GM19372 (cell line): ENCODE results near the gene TRABD2B.

Experiments
- ATAC-seq: cut with Tn5 transposase; IDR thresholded peaks from one replicate; pipeline ENCODE4 v1.9.1; 2021; ENCODE audit warnings: mild to moderate bottlenecking, low read depth, moderate library complexity; ENCODE audit not compliant: unreplicated experiment

The TRABD2B gene

DNA sequence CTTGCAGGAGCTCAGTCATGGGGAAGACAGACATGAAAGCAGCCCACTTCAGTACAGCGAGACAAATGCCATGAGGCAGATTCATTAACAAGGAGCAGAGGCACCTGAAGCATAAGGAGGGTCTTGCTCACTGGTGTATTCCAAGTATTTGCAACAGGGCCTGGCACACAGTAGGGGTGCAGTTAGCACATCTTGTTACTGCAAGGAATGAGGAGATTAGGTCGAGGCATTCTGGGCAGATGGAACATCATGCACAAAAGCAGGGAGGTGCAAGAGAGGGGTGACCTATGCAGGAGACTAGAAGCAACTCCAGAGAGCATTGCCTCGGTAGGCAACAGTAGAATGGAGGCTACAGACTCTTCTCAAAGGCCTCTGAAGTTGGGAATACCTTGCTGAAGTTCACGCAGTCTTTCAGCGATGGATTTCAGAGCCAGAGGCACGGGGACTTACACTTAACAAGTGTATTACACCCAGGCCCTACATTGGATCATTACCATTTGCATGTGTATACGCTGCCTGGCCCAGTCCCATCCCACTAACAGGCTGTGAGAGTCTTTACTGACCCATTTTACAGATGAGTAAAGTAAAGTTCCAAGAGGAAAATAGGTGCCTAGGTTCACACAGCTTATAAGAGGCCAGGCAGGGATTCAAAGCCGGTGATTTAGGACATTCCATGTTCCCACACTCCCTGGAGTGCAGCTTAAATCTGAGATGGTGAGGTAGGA is 82.1 kb downstream of the TRABD2B start:
- ATAC-seq = no peak

DNA sequence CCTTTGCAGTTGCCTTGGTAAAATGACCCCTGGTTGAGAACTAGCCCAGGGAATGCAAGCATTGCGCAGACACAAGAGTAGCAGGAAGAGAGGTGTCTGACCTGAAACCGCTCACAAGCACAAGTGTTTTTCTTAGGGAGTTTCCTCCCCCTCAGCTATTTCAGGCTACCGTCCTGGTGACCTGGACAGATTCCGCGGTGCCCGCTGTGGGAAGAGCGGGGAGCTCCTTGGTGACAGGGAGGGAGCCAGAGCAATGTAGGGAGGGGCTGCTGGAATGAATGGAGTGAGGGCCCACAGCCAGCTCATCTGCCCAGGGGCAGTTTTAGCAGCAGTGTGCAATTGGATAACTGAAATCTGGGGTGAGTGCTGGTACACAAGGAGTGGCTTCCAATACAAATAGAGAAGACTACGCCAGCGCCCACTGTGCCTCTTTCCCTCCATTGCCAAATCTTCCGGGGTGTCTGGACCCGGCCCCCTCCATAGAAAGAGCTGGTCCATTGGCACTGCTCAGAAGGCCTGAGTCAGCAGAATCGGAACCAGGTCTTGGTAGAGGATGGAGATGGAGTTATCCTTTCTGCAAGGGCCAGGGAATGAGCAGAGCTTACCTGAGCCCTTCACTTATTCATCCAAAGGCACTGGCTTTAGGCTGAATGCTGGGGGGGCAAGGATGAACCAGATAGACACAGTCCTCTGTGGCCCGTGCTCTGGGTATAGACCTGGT is 82.8 kb downstream of the TRABD2B start:
- ATAC-seq = no peak

DNA sequence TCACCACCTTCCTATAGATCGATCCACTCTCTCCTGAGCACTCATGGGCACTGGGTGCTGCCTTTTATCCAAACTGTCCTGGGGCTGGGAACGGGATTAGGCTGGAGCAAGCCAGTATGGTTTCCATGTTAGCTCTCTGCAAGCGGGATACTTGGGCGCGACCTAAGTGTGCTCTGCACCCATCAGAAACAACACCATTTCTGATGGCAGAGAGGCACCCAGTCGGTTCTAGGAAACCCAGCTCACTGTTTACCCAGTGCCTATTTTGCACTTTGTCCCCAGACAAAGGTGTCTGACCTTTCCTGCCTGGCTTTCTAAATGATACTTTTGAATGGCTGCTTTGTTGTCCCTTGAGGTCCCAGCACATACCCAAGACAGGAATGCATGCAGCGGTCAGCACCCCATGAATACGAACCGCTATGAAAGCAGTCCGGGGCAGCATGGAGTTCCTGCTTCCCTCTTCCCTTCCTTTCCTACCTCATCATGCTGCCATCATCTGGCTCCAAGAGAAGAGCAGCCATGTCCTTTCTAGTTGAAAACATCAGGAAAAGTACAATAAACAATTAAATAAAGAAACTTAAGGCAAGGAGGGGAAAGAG is 83.9 kb downstream of the TRABD2B start:
- ATAC-seq = no peak

DNA sequence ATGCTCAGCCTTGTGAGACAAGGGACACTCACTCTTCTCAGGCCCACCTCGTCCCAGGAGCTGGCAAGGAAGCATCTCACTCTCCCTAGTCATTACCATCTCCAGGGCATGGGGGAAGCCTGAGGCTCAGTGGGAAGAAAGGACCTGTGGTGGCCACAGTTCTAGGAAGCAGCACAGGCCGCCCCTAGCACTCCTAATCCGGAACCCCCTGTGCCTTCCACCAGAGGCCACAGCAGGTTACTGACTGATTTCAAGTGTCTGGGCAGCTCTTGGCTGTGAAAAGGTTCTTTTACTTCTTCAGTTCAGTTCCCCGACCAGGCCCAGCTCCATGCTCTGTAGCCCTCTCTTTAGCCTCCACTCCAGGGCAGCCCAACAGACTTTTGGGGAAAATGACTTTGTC is 84.4 kb downstream of the TRABD2B start:
- no peak for ATAC-seq

DNA sequence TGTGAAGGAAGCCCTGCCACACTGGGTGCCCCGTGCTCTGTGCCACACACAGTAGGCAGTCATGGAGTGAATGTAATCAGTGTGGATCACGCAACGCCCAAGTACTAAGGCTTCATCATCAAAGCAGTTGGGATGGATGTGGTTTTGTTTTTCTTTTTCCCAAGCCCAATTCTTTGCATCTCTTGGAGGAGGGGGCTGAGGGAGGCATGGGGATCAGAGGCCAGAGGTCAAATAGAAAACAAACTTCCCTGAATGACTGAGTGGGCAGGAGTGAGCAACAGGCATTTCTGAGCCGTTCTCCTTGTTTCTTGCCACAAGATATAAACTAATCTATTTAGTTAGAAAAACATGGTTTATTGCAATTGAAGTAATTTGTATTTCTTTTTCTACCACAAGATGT is 85.3 kb downstream of the TRABD2B start:
- ATAC-seq = no peak

DNA sequence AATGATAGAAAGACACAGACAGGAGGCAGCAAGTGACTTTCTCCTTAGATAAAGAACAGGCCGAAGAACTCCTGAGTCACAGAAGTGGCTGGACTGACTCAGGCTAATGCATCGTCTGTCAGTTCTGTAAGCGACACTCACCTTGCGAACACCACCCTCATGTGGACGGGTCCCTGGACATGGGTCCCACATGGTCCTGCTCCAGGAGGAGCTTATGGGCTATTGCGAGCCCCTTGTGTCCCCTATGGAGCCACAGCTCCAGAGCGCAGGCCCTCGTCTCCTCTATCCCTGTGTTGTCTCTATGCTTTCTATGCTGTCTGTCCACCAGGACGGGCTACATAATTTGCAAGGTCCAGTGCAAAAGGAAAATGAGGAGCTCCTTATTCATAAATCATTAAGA is 85.8 kb downstream of the TRABD2B start:
- no peak for ATAC-seq

DNA sequence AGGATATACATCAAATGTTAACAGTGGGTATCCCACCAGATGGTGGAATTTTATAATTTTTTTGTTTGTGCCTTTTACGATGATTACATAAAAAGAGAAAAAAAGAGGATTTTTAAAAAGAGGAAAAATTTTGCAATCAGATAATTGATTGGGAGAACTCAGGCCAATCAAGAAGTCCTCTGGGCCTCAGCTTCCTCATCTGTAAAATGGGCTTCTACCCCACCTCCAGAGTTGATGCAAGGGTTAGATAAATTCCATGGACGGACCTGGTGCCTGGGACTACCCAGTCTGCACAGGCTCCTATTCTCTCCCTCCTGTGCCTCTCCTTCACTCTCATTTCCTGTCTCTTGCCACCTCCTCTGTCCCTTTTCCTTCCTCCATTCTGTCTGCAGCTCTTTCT is 88.9 kb downstream of the TRABD2B start:
- ATAC-seq = no peak

DNA sequence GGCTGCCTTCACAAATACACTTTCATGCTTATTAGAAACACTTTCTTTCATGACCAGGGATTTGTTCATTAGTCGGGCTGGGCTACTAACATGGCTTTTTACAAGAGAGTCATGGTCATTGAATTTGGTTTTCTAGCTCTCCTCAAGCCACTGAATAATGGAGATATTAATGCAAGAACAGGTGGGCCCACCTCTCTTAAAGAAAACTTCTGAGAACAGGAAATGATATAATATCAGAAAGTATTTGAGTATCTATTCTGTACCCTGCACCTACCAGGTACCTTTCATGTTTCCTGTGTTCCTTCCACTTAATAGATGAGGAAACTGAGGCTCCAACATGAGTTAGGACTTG is 90.0 kb downstream of the TRABD2B start:
- ATAC-seq = no peak

DNA sequence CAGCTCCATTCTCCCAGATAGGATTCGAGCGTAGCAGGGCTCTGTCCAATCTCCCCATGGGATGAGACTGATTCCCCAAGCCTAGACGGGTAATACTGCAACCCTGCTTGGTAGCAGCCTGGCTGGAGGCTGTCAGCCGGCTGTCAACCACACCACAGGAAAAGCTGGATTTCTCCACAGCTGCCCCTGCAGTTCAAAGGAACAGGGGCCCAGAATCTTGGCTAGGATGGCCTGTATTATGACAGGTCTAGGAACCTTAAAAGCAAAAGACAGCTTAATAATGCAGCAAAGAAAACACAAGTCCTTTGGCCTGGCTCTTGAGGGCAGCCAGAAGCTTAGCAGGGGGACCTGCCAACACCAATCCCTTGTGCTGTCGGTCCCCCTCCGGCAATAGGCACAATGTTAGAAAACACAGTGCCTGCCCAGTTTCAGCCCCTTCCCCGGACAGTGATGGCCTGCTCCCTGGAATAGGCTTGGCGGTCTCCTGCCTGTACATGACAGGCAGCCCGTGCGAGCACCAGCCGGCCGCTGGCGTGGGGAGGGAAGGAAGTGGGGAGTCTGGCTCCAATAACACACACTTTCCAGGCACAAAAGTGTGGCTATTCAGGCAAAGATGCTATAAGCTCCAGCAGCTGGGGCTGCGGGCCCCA is 90.5 kb downstream of the TRABD2B start:
- no peak for ATAC-seq

DNA sequence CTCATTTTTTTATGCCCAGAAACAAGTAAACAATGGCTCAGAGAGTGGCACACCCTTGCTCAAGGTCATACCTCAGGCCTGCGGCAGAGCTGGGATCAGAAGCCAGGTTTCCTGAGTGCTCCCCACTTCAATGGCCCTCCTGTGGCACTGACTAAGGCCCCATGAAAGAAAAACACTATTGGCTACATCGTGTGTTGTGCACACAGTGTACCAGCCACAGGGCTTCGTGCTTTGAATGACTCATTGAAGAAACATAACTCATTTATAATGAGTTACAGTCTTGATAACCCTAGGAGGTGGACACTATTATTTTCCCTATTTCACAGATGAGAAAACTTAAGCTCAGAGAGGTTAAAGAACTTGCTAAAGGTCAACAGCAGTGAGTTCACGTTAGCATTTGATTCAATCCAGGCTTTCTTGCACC is 91.2 kb downstream of the TRABD2B start:
- no peak for ATAC-seq

DNA sequence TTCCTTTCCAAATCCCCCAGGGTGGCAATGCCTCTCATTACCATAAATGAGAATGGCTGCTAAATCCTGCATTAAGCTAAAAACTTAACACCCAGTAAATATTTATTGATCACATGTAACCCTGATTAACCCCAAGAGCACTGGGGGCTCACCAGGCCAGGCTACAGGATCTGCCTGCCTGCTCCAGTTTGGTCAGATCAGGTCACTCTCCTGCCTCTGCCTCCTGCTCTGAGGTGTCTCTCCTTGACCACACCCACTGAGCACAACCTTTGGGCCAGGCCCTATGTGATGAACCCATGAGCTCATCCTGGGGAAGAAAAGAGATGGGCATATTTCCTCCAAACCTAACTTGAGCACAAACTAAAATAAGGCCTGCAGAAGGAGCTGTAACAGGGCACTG is 93.5 kb downstream of the TRABD2B start:
- ATAC-seq = no peak

DNA sequence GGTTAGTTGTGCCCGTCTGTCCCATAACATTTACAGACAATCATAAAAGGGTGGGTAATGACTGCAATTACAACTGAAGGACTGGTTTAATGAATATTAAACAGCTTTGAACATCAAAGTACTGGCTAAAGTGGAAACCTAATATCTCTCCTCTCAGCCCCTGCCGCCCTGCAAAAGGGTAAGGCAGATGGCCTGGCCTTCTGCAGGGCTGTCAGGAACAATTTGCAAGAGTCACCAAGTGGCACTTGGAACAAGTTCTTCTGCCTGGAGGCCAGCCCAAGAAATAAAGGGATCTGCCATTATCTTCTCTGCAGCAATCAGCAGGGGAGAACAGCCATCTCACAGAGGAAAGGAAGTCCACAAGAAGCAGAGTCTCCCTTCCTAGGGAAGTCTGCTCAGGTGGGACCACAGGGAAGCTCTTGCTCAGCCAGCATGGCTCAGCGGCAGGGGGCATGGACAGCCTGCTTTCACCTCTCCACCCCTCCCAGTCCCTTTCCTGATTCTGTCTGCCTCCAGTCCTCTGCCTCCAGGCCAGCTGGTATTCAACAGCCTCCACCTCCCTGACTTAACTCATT is 96.1 kb downstream of the TRABD2B start:
- ATAC-seq = no peak

DNA sequence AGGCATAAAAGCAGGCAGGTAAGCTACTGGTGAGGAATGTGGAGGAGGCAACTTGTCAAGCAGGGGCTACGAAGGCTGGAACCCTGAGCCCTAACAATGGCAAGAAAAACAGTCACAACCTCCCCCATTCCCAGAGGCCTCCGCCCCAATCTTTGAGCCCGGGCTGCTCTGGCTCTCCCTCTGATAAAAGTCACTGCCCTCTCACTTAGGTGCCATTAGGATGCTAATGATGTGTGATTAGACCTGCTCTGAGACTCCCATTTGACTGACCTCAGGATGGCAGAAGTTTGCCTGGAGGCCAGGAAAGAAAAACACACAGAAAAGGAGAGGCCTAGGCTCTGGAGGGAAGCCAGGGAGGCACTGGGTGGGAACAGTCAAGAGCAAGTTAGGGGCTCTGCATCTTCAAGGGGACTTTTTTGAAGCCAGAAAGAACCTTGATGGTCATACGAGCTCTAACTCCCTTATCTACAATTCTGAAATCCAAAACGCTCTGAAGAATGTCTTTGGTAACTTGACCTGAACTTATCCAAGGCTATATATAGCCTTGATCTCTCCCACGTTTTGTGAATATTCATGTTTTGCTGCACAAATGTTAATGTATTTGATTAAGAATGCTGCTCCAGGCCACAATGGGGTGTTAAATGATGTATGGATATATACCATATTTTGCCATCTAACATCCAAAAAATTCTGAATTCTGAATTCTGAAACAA is 98.9 kb downstream of the TRABD2B start:
- ATAC-seq = no peak

DNA sequence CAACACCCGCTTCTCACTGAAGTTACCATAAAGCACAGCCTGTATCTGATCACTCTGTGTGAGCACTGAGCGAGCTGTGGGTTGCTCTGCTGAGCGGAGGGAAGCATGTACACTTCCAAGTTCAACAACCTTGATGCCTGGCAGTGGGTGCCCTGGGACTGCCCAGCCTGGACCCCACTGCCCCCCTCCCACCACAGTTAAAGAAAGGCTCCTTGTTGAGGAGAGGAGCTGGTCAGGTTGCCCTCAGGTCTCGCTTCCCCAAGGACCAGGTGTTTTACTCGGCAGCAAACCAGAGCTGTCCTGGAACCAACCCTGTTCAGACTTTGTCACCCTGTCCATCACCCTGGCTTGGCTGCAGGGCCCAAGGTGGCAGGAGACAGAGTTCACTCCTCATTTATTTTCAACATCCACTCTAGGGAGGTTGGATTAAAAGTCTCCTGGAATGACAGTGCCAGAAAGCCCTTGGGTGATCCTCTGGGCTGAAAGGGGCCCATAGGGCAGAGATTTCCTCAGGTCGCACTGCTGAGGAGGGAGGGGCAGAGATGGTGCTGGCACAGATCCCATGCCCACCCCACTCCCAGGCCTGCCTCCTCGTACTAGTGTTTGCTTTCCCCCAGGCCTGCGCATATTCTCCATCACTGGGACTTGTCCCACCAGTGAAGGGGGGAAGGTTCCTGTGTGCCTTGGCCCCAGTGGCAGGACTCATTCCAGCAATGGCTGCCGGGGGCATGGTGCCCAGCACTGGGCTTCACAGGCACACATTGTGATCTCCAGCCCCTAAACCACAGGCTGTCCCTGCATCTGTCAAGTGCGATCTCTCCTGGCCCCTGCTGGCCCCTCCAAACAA is 101.7 kb downstream of the TRABD2B start:
- no peak for ATAC-seq

DNA sequence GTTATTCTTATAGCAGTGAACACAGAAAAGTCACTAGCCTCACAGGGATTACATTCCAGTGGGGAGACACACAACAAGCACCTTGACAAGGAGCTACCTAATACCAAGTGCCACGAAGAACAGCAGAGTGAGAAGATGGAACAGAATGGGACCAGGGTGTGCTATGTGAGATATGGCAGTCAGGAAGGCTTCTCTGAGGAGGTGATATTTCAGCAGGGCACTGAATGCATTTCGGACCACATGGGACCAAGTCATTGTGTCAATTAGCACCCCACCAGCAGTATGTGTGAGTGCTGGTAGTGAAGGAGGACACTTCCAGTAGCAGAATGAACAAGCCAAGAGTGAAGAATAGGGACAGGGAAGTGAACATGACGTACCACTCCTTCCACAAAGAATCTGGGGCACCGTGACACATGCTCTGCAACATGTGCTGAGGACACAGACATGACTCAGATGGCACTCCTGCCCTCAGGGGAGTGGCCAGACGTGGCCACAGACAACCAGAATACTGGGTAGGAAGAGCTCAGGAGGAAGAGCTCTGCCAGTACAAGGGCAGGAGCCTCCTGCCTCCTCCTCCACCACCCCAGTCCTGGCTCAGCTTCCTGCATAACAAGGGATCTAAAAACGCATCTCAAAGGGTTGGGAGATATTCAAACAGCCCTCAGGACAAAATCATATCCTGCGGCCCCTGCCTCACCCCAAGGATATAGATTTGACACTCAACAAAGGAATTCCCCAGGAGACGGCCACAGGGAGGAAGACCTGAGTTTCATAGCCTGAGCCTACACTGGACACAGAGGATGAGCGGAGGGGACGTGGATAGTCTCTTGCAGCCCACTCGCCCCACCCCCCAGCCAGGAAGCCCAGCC is 102.5 kb downstream of the TRABD2B start:
- no peak for ATAC-seq

DNA sequence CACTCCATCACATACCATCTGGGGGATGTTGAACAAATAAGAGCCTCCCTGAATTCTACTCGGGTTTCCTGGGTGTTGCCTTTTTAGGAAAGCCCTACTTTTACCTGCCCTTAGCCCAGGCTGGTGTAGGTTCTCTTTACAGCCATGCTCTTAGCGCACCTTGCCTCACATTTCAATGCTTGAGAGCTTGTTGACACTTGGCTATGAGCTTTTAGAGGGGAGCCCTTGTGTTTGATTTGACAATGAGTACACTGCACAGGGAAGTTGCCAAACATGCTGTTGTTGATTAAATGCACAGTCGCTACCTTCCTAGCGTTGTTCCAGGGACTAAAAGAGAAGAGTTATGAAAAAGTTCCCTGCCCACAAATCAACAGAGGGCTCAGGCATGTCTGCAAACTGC is 103.8 kb downstream of the TRABD2B start:
- ATAC-seq = no peak

DNA sequence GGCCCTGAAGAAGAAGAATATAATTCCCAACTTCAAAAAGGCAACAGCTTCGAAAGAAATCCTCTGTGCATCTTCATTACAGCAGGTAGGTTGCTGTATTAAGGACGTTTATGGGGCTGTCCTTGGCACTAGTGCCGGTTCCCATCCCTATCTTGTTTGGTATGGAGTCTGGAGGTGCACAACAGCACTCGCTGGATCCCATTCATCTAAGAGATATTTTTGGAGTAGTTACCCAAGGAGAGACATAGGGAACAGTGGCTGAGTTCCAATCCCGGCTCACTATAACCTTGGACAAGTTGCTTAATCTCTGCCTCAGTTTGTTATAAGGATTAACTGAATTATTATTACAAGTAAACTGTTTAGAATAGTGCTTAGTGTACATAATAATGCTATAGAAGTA is 106.4 kb downstream of the TRABD2B start:
- no peak for ATAC-seq

DNA sequence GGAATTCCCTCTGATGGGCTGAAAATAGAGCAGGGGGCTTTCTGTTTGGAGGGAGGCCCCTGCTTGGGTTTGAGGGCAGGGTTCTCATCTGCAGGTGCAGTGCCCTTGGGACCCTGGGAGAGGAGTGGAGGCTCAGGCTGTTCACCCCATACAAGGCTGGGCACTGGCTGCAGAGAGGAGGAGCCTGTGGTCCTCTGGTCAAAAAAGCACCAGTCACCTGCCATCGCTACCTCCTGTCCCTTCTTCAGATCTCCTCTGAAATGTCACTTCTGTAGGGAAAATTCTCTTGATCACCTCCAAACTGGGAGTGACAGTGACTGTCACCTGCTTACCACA is 108.9 kb downstream of the TRABD2B start:
- no peak for ATAC-seq
